HG02623 (cell line): ENCODE data around the gene GATC.

Experiments used
- ATAC-seq: cut with Tn5 transposase; IDR thresholded peaks from one replicate; pipeline ENCODE4 v1.9.1; 2021; ENCODE audit warnings: moderate library complexity; ENCODE audit not compliant: unreplicated experiment

The GATC gene

DNA sequence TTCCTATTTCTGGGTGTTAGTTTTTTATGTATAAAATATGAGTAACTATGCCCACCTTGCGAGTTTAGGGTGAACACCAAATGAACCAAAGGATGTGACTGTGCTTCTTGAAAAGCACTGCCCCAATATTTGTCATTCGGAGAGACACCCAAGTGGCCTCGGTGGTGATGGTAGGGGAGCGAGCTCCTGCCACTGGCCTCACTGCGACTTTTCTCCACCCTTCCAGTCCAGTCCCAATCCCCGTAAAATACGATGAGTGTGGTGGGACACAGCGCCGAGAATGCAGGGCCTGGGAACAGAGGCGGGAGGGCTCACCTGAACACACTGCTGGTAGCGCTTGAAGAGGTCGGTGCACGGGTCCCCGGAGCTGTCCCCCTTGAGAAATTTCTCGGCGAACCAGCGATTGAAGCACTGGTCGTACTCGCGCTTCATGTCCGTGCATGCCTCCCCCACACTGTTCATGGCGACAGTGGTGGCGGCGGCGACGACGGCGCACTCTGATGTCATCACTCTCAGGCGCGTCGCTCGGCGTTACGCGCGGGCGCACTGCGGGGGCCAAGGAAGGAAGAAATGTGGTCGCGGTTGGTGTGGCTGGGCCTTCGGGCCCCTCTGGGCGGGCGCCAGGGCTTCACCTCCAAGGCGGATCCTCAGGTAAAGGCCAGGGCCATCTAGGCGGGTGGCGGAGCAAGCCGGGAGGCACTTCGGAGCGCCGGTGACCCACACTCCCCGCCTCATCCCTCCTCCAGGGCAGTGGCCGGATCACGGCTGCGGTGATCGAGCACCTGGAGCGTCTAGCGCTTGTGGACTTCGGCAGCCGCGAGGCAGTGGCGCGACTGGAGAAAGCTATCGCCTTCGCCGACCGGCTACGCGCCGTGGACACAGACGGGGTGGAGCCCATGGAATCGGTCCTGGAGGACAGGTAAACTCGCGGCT is at the start of gene GATC, which contains the start of gene TRIAP1:
Gene GATC, plus strand, starts transcription at position 534 of the 933 bp plus-strand sequence. Its CDS starts 37 bp downstream, at position 571.
Gene TRIAP1, minus strand, starts transcription at position 474 of the 933 bp plus-strand sequence. Its CDS starts 12 bp downstream, at position 462.
- peak; percentile 74 for ATAC-seq

DNA sequence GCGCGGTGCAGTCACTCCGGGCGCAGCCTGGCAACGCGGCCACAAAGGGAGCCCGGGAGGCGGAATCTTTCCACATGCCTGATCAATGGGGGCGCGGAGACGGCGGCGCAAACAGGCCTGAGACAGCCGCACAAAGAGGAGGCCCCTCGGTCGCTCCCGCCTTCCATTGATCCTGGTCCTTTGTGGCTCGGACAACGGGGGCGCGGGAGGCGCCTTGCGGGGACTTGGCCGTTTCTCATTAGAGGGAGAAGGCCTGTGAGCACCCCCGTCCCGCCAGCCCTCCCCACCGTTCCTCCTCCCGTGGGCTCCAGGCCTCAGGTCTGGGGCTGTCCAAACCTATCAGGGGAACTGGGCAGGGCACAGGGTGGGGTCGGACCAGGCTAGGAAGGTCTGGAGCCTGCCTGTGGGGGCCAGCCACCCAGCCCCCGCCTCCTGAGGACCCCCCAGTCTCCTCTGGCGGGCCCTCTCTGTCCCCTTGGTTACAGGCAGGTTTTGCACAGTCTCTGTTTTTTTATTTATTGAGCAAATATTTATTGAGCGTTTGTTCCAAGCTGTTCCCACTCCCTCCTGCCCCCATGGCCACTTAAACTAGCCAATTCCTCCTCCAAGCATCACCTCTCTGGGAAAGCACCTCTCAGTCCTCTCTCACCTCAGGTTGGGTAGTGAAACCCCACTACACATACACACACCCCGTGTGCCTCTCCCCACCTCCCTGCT is 48.3 kb upstream of the GATC start:
- no peak for ATAC-seq

GRCh38 chr12:120399531-120399930 is 46.7 kb upstream of the GATC start:
- no peak for ATAC-seq

GRCh38 chr12:120402217-120402616 is 44.0 kb upstream of the GATC start:
- ATAC-seq = no peak

GRCh38 chr12:120403869-120404268 is 42.4 kb upstream of the GATC start:
- ATAC-seq = no peak

GRCh38 chr12:120404271-120404670 is 42.0 kb upstream of the GATC start:
- no peak for ATAC-seq

GRCh38 chr12:120406069-120406468 is 40.2 kb upstream of the GATC start:
- ATAC-seq = no peak

GRCh38 chr12:120406553-120406952 is 39.7 kb upstream of the GATC start:
- no peak for ATAC-seq

DNA sequence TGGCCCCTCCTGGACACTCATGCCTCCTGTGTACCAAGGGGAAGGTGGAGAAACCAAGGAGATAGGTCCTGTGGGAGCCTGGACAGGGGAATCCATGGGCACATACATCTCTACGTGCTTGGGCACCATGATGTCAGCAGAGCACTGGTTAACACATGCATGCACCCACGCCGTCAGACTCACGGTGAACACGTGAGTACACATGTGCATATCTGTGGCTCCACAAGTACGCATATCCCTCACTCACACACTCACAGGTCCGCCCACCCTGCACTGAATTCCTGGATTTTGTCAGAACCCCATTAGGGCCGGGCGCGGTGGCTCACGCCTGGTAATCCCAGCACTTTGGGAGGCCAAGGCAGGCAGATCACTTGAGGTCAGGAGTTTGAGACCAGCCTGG is 37.5 kb upstream of the GATC start:
- no peak for ATAC-seq

- ATAC-seq = no peak
Observed at GRCh38 chr12:120412421-120412820, 33.8 kb upstream of the GATC start.

- ATAC-seq = no peak
Observed at GRCh38 chr12:120413901-120414695, 32.1 kb upstream of the GATC start.

DNA sequence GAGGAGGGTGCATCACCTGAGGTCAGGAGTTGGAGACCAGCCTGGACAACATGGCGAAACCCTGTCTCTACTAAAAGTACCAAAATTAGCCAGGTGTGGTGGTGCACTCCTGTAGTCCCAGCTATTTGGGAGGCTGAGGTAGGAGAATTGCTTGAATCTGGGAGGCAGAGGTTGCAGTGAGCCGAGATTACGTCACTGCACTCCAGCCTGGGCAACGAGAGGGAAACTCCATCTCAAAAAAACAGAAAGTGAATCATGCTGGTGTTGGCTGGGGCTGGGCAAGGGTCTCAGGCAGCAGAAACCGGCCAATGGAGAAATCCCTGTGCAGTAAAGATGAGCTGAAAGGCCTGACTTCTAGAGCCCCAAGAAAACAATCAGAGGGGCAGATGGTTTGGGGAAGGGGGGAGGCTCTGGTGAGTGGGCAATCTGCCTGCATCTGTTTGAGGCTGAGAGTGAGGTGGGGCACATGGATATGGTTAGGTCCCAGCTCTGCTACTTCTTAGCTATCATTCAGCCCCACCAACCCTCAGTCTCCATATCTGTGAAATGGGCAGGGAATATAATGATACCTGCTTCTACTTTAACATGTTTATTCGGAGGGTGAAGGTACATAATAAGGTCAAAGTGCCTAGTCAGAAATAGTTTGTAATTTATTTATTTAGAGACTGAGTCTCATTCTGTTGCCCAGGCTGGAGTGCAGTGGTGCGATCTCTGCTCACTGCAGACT is 29.6 kb upstream of the GATC start:
- ATAC-seq = no peak

GRCh38 chr12:120417917-120418580 is 28.2 kb upstream of the GATC start:
- ATAC-seq = no peak

DNA sequence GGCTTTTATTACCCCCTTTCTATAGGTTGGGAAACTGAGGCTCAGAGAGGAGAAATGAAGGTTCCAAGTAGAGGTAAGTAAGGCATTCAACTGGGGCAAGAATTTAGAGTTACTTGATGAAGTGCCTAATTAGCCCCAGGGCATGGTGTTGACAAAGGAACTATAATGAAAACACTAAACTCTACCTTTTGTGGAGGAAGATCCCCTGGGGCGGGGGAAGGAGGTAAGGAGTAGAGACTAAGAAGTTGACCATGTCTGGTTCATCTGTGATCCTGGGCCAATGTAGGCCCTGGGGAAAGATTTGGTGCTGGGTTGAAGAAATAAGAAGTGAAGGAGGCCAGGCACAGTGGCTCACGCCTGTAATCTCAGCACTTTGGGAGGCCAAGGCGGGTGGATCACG is 24.5 kb upstream of the GATC start:
- ATAC-seq = no peak

GRCh38 chr12:120422892-120423456 is 23.3 kb upstream of the GATC start:
- ATAC-seq = no peak

DNA sequence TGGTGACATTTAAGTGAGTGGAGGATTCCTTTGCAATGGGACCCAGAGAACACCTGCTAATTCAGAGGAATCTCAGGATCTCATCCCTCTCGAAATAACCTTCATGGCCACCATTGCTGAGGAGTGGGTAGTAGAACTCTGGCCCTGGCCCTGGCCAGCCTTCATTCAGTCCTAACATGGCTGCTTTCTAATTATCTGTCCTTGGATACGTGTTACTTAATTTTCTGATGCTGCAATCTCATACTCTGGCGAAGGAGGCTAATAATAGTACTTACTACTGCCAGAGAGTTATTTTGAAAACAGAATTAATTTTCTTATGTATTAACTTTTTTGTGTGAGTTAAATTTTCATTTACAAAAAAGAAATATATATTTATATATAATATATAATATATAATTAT is 20.4 kb upstream of the GATC start:
- no peak for ATAC-seq

DNA sequence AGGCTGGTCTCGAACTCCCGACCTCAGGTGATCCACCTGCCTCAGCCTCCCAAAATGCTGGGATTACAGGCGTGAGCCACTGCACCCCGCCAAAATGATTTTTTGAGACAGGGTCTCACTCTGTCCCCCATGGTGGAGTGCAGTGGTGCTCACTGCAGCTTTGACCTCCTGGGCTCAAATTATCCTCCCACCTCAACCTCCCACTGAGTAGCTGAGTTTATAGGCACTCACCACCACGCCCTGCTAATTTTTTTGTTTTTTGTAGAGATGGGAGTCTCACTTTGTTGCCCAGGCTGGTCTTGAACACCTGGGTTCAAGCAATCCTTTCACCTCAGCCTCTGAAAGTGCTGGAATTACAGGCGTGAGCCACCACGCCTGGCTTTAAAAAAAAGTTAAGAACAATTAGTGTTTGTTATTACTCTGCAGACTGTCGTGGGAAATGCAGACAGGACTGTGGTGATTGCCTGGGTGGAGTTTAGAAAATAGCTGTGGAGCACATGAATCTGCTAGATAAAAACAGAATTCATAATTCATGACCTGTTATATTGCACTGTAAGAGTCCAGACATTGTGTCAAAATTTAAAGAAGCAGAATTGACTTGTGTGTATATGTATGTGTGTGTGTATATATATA is 17.5 kb upstream of the GATC start:
- no peak for ATAC-seq

DNA sequence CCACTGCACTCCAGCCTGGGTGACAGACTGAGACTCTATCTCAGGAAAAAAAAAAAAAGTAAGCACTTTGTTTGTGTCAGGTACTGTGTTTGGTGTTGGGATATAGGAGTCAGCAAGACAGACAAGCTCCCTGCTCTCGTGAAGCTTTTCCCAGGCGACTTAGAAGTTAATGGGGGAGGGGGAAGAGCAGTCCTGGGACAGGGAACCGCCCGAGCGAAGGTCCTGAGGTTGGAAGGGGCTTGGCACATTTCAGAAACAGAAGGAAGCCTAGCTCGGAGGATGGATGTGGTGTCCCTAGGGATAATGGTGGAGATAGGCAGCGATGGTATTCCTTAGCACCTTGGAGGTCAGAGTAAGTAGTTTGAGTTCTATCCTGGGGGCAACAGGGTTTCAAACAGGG is 16.9 kb upstream of the GATC start:
- no peak for ATAC-seq
